ENCODE measurements around the gene ATXN7L1. TPM values are rescaled to one million over a fixed set of nuclear protein-coding genes. Genes with fewer than 3 reads are reported as not detected.

ATXN7L1 gene
- total RNA-seq, 6 experiments from 2014 or later: 7.1 to 15.7 (median 11.0) TPM

GRCh38 chr7:105831302-105831620 is 45.1 kb downstream of the ATXN7L1 start:
- Histone ChIP-seq H3K27me3 (no peaks in the 10 kb centered on the region), H3K36me3 (no peaks in the 10 kb centered on the region), H3K4me3 (no peak overlapping the region), H3K27ac (no peak overlapping the region), H3K9me3 (no peaks in the 10 kb centered on the region), H3K4me1 (peaks cover 0 to 19% (median 4%) of the 10 kb centered on the region in 4 donors)
- DNase-seq: no peak
- intact Hi-C loops (cut with DNase I): no loop called here
- no peak for ATAC-seq
- 87% methylated on average over 3 of the region's 3 CpGs for whole genome bisulfite sequencing (ENCODE audit: insufficient coverage, low coverage, low lambda C conversion rate, missing lambda C conversion rate)
- TF ChIP-seq POLR2A (IDR thresholded peaks at IDR 0.05) (no peak), CTCF (IDR thresholded peaks at IDR 0.05) (no peak)

GRCh38 chr7:105830405-105831301 is 45.7 kb downstream of the ATXN7L1 start:
- Histone ChIP-seq H3K27me3 (no peaks in the 10 kb centered on the region), H3K9me3 (no peaks in the 10 kb centered on the region), H3K27ac (no peak overlapping the region), H3K36me3 (no peaks in the 10 kb centered on the region), H3K4me3 (no peak overlapping the region), H3K4me1 (peaks cover 0 to 25% (median 6%) of the 10 kb centered on the region in 4 donors)
- 49% methylated on average over 4 of the region's 6 CpGs for WGBS (ENCODE audit: insufficient coverage, low coverage, low lambda C conversion rate, missing lambda C conversion rate)
- ATAC-seq (peak in 1 of 4 donors; percentile 74), DNase-seq (no peak)
- intact Hi-C loops (cut with DNase I): no loop called here
- no peak for TF ChIP-seq CTCF (IDR thresholded peaks at IDR 0.05)
- TF ChIP-seq POLR2A (IDR thresholded peaks at IDR 0.05): no peak

GRCh38 chr7:105829681-105830322 is 46.6 kb downstream of the ATXN7L1 start:
- ATAC-seq: no peak
- H3K9me3 ChIP-seq: no peaks in the 10 kb centered on the region
- intact Hi-C loops (cut with DNase I): no loop called here
- H3K4me3 ChIP-seq: no peak overlapping the region
- 74% methylated on average over 5 of the region's 5 CpGs for WGBS (ENCODE audit: insufficient coverage, low coverage, low lambda C conversion rate, missing lambda C conversion rate)
- H3K4me1 ChIP-seq: peaks cover 0 to 26% (median 7%) of the 10 kb centered on the region in 4 donors
- TF ChIP-seq POLR2A (IDR thresholded peaks at IDR 0.05): no peak
- no peak for TF ChIP-seq CTCF (IDR thresholded peaks at IDR 0.05)
- no peaks in the 10 kb centered on the region for H3K27me3 ChIP-seq
- H3K27ac ChIP-seq: no peak overlapping the region
- no peaks in the 10 kb centered on the region for H3K36me3 ChIP-seq
- DNase-seq: no peak

- Histone ChIP-seq H3K36me3 (no peaks in the 10 kb centered on the region), H3K27me3 (no peaks in the 10 kb centered on the region), H3K4me3 (no peak overlapping the region), H3K9me3 (no peaks in the 10 kb centered on the region), H3K4me1 (peaks cover 0 to 26% (median 7%) of the 10 kb centered on the region in 4 donors), H3K27ac (no peak overlapping the region)
- DNase-seq (no peak), ATAC-seq (no peak)
- TF ChIP-seq CTCF (IDR thresholded peaks at IDR 0.05) (no peak), POLR2A (IDR thresholded peaks at IDR 0.05) (no peak)
- intact Hi-C loops (cut with DNase I): no loop called here
- no CpG with 5 or more reads among the region's 2 CpGs for WGBS (ENCODE audit: insufficient coverage, low coverage, low lambda C conversion rate, missing lambda C conversion rate)
Observed at GRCh38 chr7:105828141-105828540, 48.3 kb downstream of the ATXN7L1 start.
